SK-N-SH treated with all-trans-retinoic acid at 6 μM for 48 hours (cell line): ENCODE results near the gene ACTG2.

Experiments used
- PATZ1 ChIP-seq: fragments of 250-450 bp; sonication (Bioruptor Pico); IDR thresholded peaks from 2 replicates; pipeline ENCODE4 v1.8.0; 2020; ENCODE audit warnings: mild to moderate bottlenecking, moderate library complexity, borderline replicate concordance
- ZFP30 ChIP-seq: fragments of 450-650 bp; formaldehyde crosslinking; IDR thresholded peaks from 2 replicates; pipeline ENCODE4 v1.5.0; 2022; ENCODE audit warnings: mild to moderate bottlenecking, moderate library complexity
- ZNF565 ChIP-seq: fragments of 450-650 bp; formaldehyde crosslinking; conservative IDR thresholded peaks from 2 replicates; pipeline ENCODE4 v1.5.0; 2020; ENCODE audit warnings: low read depth, mild to moderate bottlenecking, moderate library complexity

- no peak for TF ChIP-seq ZFP30
- no peak for TF ChIP-seq ZNF565 (CRISPR knock-in tag)
- no peak for TF ChIP-seq PATZ1 (CRISPR knock-in tag)
These were observed 15.1 kb downstream of the ACTG2 start for GRCh38 chr2:73907840-73908452.
